GM19035 (cell line): ENCODE measurements around the gene FBXO2.
"Not testable (repeated sequence)": the region's sequence is repeated elsewhere in the genome, so short reads cannot be mapped to it uniquely, and the experiment has no call there.

Experiments used
- ATAC-seq: cut with Tn5 transposase; IDR thresholded peaks from one replicate; pipeline ENCODE4 v1.9.1; 2021; ENCODE audit not compliant: unreplicated experiment

The FBXO2 gene

DNA sequence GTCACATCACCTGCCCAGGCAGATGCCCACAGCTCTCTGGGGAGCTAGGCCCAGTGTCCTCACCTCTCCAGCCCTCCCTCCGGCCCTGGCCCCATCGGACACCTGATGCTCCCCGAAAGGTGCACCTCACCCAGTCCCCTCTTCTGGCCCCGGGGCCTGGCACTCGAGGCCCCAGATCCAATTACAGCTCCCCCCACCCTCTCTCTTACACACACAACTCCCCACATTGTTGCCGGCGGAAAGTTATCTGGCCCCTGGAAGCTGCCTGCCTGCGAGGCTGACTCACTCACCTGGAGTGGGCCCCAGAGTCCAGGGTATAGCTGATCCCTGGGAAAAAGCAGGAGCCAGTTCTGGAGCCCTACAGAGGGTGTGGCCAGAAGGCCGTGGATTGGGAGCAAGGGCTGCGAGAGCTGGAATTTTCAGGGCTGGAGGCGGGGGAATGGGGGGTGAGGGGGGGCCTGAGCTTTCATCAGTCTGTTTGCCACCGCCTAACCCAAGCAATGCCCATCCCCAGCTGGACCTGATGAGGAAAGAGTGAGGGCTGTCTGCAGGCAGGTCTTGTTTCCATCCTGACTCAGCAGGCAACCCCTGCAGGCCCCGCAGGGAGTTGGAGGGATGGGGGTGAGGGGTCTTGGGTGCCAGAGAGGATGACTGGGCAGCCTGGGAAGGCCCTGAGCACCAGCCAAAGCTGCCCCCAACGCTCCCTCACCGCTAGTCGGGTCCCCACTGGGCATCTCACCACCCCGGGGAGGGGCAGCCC is 948 bp downstream of the FBXO2 start:
- no peak for ATAC-seq

DNA sequence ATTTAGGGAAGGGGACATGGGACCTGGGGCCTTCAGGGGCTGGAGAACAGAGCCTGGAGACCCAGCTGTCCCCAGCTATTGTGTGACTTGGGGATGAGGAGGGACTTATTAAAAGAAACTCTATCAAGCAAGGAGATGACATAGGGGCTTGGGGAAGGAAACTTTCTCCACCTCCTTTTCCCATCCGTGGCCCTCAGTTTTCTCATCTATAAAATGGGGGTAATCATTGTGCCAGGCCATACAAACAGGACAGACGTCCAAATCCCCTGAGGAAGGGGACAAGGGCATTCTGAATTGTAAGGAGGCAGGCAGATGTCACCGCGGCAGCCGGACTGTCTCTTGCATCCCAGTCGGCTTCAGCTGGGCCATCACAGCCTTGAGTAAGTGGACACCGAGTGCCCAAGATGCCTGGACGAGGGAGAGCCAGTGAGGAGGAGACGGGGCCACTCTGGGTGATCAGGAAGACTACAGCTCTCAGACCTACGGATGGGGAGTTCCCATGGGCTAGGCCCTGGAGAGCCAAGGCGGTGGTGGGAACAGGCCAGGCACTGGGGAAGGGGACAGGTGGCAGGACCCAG is 1.9 kb downstream of the FBXO2 start:
- no peak for ATAC-seq

DNA sequence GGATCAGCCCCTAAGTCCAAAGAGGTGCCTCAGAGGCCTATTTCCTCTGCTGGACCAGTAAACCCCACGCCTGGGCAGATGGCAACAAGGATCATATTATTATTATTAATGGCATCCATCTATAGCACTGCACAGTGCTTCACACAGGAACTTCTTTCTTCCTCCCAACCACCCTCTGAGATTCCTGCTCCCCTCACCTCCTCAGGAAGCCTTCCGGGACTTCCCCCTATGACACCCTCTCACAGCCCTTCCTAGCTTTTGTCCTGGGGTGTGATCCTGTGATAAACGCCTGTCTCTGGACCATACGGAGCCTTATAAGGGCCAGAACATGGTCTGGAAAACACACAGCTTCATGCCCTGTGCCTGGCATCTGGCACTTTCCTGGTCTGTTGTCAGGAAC is 3.2 kb downstream of the FBXO2 start:
- ATAC-seq = no peak

DNA sequence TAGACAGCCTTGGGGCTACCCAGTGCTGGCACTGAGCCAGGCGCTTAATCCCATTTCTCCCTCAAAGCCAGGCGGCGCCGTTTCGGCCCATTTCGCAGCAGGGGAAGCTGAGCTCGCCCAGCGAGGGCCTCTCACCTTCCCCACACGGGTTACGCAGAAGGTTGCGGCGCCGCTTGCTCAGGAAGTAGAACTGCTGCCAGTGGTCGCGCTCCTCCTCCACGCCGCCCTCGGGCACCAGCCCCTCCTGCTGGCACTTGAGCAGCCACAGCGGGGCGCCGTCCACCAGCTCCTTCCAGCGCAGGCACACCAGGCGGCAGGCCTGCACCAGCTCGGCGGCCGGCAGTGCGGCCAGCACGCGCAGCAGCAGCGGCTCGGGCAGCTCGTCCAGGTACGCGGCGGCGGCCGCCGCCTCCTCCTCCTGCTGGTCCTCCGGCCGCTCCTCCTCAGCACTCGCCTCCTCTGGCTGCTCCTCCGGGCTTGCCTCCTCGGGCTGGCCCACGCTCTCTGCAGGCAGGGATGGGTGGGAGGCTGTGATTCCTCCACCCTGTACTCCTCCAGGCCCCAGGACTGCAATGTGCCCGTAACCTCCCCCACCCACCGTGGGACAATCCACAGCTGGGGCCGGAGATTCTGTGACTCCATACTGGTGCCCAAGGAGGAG is 3.8 kb downstream of the FBXO2 start:
- ATAC-seq = no peak

DNA sequence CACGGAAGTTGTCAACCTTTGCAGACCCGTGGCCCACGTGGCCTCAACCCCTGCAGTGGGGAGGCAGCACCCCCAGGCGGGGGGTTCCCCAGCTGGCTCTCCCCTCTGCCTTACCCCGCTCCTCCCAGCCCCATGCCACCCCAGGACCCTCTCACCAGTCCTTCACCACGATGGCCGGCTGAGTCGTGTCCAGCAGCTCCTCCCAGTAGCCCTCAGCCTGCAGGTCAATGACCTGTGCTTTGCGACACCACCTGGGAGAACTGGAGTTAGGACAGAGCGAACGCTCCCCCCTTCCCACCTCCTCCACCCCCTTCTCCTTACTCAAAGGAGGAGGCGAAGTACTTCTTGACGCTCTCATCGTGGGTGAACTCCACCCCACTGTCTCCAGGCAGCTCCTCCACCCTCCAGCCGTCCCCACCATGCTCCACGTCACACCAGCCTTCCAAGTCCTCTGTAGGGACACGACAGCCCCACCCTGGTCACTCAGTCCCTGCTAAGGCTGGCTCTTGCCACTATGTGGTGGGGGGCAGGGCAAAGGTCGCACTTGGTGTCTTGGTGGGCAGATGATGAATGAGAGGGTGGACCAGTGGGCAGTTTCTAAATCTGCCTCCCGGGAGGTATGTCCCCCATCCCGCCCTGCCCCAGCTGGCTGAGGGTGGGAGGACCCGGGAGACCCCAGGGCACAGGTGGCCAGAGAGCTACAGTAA is 4.5 kb downstream of the FBXO2 start:
- ATAC-seq = no peak

DNA sequence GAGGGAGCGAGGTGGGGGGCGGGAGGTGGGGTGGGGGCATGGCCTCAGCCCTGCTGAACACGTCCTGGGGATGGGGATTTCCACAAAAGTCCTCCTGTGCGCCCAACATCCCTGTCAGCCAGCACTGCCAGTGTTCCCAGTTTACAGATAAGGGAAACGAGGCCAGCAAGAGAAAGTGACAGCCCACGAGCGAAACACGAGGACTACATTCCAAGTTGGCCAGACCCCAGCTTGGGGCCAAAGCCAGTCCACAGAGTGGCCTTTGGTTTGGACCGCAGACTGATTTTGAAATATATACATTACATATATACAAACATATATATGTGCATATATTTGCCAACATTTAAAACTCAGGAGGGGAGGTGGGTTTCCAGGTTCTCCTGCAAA is 5.0 kb downstream of the FBXO2 start:
- ATAC-seq = no peak

DNA sequence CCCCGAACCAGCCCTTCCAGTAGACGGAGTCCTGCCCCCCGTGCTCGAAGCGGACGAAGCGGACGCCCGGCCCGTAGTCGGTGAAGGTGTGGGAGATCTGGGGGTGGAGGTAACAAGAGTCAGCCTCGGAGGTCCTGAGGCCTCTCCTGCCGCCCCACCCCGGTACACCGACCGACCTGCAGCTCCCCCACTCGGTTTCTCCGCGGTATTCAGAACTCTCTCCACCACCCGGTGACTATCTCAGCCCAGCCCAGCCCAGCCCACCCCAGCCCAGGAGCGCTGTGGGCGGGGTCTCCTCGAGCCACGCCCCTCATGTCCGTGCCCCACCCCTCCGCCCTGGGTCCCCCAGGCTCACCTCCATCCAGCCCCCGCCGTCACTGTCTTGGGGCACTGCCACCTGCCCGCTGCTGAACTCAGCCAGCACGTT is 5.5 kb downstream of the FBXO2 start:
- no peak for ATAC-seq

DNA sequence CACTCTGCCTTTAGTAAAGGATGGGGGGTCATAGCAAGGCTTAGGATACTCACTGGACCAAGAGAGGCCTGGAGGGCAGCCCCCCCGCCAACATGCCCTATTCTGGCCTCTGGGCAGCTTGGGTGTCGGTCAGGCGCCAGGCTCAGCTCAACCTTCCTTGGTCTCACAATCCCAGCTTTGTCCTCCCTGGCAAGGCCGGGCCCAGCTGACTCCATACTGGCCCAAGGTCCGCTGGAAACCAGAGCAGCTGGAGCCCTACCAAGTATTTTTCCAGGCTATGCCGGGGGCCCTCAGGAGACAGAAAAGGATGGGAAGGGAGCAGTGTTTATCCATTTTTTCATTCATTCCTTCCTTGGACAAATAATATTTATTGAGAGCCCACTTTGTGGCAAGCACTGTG is 6.2 kb downstream of the FBXO2 start:
- no peak for ATAC-seq

DNA sequence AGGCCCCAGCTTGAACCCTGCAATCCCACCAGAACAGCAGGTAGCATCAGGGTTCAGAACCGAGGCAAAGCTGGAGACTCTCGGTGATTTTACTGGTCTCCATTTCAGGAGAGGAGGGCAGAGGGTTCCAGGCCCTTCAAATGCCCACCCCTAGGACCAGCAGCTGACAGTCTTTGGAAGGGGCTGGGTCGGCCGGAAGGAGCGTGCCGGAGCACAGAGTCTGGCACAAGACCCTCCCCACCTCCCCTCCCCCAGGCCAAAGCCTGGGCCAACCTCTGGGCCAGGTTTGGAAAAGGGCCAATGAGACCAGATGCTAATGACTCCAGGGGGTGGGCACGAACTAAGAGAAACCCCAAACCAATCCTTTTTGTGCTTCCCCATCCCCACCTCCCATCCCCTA is 6.9 kb downstream of the FBXO2 start:
- no peak for ATAC-seq

DNA sequence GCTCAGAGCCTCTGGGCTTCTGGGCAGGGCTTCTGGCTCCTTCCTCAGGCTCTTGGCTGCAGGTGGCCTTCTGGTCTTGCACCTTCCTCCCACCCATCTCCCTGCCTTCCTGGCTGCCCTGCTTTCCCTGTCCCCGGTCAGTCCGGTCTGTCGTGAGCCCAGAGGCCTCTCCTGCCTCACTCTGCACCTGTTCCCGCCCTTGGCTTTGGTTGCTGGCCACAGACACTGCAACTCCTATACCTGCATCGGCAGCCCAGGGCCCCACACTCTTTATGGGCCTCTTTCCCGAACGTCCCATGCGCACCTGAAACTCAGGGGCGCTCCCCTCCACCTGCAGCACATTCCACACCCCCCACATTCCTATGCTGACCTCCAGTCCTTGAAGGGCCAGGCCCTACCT is 7.9 kb downstream of the FBXO2 start:
- no peak for ATAC-seq

DNA sequence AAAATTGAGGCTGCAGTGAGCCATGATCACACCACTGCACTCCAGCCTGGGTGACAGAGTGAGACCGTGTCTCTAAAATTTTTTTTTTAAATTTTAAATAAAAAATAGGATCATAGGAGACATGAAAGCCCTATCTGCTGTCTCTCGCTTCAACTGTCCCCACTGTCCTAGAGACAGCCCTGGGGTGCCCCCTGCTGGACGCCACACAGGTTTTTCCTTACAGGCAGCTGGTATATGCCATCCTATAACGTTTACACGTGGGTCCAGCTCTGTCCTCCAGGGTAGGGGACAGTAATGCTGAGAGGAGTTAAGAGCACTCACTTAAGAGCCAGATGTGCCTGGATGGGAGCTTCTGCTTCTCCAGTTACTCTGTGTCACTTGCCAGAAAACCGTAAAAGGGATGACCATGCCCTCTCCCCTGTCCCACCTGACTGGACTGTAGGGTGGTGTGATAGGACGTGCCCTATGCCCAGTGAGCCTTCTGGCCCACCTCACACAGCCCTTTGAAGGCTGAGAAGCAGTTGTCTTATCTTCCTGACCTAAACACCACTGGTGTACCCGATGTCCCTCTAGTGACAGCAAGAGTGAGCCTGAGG is 8.5 kb downstream of the FBXO2 start:
- no peak for ATAC-seq

DNA sequence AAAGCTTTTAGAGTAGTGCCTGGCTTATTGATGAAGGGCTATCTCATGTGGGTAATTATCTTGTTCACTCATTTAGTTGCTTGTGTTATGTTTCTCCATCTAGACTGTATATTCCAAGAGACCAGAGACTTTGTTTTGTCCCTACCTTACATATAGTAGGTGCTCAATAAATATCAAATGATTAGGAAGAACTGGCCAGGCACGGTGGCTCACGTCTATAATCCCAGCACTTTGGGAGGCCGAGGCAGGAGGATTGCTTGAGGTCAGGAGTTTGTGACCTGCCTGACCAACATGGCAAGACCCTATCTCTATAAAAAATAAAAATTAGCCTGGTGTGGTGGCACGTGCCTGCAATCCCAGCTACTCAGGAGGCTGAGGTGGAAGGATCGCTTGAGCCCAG is 9.0 kb downstream of the FBXO2 start:
- no peak for ATAC-seq

DNA sequence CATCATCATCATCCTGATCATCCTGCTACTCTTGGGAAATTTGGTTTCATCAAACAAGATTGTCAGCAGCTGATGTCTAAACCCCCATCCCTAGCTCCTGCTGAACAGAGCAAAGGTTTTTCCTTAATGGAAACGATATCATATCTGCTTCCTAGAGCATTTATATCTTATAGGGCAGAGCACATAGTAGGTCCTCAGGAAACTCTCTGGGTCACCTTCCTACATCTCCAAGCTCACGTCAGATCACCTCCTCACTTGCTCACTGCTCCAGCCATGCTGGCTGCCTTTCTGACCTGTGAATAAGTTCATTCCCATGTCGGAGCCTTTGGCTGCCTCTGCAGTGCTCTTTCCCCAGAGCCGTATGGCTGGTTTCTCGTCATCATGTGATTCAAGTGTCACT is 10.4 kb downstream of the FBXO2 start:
- no peak for ATAC-seq

DNA sequence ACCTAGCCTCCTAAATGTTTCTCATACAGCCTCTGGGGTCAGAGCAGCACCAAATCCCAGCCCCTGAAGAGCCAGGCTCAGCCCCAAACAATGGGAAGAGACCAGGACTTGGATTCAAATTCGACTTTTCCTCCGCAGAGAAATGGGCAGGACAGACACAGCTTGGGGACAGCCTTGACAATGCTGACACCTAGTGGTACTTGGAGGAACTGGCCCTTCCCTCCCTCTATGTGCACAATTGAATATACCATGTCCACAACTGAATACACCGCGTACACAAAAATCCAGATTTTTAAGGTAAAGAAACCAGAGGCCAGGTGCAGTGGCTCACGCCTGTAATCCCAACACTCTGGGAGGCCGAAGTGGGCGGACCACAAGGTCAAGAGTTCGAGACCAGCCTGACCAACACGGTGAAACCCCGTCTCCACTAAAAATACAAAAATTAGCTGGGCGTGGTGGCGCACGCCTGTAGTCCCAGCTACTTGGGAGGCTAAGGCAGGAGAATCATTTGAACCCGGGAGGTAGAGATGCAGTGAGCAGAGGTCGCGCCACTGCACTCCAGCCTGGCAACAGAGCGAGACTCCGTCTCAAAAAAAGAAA is 11.7 kb downstream of the FBXO2 start:
- not testable (repeated sequence) for ATAC-seq

DNA sequence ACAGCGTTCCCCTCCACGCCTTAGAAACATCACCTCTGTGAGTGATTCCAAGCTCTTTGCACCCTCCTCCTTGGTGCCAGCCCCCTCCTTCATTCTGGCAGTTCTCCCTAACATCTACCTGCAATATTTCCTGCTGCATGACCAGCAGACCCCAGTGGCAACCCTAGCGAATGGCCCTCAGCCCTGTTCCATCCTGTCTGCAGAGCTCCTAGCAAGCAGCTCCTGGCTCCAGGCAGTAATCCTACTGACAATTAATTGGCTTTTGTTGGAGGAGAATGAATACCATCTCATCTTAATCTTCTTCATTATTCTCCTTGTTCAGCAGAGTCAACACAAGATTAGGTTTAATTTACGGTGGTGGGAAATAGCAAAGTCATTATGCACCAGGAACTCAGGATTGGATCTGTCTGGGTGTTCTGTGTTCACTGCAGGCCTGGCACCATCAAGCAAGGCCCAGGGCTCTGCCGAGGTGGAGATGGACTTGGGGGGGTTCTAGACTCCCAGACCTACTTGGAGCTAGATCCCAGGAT is 12.4 kb downstream of the FBXO2 start:
- ATAC-seq = no peak

DNA sequence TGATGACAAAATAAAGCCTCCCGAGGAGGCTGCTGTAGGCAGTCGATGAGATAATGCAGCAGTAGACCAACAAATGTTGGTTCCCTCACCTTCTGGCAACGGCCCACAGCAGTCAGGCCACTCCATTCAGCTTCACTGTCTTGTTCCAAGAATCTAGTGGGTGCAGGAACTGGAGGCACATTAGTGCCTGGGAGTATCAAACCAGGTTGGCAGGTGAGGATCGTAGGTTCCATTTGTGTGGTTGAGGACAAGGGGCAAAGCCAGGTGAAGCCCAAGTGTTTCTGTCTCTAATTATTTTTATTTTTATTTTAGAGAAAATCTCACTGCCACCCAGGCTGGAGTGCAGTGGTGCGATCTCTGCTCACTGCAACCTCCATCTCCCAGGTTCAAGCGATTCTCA is 13.3 kb downstream of the FBXO2 start:
- no peak for ATAC-seq

DNA sequence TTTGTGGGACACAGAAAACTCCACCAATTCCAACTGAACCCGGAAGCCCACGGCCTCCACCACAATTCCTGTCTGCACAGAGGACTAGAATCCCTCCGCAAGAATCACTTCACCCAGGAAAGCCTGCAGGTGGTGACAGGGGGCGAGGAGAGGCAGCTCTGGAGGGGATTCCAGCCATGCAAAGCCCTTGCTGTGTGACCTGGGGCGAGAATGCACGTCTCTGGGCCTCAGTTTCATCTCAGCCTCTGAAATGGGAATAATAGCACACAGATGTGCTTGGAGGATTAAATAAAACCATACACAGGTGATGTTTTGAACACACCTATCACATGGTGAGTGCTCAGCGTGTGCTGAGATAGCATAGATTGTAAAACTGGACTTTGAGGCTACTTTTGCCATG is 14.1 kb downstream of the FBXO2 start:
- ATAC-seq = no peak

DNA sequence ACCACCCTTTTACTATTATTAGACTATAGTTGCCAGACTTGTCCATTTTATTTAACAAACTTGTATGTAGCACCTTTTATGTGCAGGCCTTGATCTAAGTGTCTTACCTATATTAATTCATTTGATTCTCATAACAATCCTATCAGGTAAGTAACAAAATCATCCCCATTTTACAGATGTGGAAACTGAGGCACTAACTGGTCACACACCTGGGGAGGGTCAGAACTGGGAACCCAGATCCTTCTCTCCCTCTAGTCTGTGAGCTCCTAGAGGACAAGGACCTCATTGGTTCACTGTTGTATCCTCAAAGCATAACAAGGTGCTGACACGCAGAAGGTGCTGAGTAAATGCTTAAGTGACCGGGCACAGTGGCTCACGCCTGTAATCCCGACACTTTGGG is 14.9 kb downstream of the FBXO2 start:
- ATAC-seq = no peak

DNA sequence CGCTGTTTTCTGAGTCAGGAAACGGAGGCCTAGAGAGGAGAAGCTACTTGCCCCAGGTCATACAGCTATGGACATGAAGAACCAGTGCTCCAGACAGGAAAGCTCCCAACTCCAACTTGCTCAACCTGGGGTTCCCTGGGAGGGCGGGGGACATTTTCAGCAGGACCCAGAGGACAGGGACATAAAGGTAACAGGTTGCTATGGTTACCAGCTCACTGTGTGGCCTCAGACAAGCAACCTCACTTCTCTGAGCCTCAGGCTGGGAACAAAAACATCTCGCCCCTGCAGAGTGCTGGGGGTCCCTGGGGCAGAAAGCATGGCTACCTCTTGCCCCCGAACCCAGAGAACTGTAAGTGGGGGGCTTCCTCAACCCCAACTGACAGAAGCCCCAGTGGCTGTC is 16.1 kb downstream of the FBXO2 start:
- no peak for ATAC-seq

DNA sequence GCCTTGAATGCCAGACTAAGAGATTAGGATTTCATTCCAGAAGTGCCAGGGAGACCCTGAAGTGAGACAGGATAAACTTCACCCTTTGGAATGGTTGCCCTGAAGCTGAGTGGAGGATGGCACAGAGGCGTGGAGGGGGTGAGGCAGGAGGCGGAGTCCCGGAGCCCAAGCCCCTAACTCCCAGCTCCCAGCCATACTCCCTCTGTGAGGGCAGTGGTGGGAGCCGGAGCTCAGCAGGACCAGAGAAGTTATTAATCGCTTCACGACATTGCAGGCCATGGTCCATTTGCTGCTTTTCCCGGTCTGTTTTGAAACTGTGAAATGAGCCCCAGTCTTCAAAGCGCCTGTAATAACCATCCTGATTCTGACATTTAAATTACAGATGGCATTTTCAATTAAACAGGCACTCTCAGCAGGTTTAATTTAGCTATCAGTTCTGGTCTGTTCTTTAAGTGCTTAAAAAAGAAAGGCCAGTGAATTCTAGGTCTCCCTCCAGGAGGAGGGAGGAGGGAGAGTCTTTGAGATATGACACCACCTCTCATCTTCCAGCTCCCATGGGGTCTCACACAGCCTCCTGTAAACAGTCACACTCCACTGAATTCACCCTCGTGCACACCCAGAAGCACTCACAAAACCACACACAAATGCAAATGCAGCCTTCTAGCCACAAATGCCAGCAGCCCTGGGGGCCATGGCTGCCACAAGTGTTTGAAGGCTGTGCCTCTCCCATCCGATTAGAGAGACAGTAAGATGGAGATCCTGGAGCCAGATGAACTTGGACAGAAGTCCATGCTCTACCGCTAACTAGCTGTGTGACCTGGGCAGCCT is 19.6 kb downstream of the FBXO2 start:
- no peak for ATAC-seq
